Measurements from ENCODE around the gene DACH1. TPM values are rescaled to one million over a fixed set of nuclear protein-coding genes. Genes with fewer than 3 reads are reported as not detected.

Gene DACH1
- total RNA-seq, 4 donors from 2014 or later, result 1.2 to 7.9 (median 4.4) TPM

DNA sequence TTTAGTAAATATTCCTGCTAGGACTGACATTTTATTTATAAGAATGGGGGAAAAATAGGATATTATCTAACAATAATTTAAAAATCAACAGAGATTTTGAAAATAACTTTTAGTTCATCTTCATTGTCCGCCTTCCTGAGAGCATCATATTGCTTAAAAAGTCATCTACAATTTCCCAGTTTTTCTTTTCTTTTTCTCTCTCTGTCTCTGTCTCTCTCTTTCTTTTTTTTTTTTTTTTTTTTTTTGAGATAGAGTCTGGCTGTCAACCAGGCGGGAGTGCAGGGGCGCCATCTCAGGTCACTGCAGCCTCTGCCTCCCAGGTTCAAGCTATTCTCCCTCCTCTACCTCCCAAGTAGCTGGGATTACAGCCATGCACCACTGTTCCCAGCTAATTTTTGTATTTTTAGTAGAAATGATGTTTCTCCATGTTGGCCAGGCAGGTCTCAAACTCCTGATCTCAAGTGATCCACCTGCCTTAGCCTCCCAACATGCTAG, 276.3 kb downstream of the DACH1 start:
- TF ChIP-seq, protein P1, sequence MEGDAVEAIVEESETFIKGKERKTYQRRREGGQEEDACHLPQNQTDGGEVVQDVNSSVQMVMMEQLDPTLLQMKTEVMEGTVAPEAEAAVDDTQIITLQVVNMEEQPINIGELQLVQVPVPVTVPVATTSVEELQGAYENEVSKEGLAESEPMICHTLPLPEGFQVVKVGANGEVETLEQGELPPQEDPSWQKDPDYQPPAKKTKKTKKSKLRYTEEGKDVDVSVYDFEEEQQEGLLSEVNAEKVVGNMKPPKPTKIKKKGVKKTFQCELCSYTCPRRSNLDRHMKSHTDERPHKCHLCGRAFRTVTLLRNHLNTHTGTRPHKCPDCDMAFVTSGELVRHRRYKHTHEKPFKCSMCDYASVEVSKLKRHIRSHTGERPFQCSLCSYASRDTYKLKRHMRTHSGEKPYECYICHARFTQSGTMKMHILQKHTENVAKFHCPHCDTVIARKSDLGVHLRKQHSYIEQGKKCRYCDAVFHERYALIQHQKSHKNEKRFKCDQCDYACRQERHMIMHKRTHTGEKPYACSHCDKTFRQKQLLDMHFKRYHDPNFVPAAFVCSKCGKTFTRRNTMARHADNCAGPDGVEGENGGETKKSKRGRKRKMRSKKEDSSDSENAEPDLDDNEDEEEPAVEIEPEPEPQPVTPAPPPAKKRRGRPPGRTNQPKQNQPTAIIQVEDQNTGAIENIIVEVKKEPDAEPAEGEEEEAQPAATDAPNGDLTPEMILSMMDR (IDR thresholded peaks at IDR 0.05; ENCODE audit: low read depth), result no peak

DNA sequence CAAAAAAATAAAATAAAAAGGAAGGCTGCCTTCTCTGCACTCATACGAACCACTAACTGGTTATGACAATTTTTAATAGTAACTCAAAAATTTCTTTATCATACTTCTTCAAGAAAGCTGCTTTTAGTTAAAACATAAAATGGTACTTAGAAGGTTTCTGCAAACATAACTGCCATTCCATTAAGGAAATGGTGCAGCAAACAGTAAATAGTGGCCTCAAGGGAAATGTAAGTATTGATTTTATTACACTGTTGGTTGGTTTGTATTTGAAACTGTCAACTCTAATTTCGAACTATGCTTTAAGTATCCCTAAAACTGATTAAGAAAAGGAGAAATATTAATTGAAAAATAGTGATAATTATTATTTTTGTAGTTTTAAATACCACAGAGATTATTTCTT, 278.0 kb downstream of the DACH1 start:
- TF ChIP-seq, protein P1 (IDR thresholded peaks at IDR 0.05; ENCODE audit: low read depth), result no peak

DNA sequence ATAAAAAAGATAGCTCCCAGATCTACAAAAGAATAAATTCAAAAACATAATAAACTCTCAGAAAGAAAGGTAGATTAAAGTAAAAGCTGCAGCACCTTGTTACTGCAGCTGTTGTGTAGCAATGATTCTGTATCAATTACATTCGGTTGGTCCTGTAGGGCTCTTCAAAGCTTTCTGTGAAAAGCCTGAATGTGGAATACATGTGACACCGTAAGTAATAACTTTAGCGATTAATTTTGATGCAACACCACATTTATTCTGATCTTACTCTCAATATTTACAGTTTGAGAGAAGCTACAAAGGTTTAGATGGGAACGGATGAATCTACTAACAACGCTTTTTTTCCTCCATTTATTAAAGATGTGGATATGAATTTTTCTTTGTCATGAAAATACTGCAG, 279.2 kb downstream of the DACH1 start:
- TF ChIP-seq, protein P1 (IDR thresholded peaks at IDR 0.05; ENCODE audit: low read depth), result no peak

DNA sequence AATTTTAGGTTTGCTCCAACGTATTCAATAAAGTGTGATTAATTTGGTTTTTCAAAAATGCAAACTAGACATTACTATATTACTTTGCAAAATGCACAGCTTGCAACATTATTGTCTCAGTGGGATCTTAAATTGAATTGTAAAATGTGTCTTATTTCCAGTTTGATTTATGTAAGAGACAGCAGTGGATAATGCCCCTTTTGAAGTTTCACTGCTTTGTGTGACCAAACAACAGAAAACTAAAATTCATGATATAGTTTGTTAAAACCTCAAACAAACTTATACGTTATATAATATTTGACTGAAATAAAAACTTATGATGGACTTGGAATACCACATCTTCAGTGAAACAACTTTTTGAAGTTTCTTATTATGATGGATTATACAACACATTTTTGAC, 279.8 kb downstream of the DACH1 start:
- TF ChIP-seq, protein P1 (IDR thresholded peaks at IDR 0.05; ENCODE audit: low read depth), result no peak

DNA sequence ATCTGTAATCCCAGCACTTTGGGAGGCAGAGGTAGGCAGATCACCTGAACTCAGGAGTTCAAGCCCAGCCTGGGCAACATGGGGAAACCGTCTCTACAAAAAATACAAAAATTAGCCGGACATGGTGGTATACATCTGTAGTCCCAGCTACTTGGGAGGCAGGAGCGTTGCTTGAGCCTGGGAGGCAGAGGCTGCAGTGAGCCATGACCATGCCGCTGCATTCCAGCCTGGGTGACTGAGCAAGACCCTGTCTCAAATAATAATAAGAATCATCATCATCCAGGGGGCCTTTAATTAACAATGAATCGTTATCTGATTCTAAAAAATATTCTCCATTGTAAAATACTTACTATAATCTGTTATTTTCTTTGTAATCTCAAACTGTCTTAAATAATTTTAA, 283.4 kb downstream of the DACH1 start:
- TF ChIP-seq, protein P1 (IDR thresholded peaks at IDR 0.05; ENCODE audit: low read depth), result no peak

DNA sequence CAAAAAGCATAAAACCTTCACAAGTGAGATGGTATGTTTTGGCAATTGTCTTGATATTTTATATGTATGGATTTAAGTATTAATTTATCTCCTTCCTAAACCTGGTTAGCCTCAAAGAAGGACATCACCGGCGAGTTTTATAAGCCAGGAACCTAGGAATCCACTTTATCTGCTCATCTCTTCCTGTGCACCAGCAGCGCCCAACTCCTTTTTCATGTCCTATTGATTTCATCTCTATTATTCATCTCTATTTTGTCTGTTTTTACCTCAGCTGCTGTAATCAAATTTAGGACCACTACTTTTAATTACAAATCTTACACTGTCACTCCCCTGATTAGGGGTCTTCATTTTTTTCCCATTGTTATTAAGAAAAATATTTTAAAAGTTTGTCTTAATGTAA, 286.4 kb downstream of the DACH1 start:
- TF ChIP-seq, protein P1 (IDR thresholded peaks at IDR 0.05; ENCODE audit: low read depth), result no peak

DNA sequence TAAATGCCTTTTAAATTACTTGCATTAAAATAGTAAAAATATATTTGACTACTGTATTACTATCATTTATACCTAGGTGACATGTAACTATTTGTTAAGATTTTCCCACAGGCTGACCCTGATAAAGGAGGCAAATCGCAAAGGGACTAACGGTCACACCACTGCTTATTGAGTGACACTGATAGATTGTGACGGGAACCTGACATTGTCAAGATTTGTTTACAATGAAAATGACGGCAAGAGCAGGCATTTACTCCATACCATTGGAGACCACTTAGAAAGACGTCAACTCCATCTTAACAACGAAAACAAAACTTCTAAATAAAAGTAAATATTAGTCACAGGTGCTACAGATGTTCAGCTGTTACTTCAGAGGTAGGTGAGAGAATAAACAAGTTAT, 289.0 kb downstream of the DACH1 start:
- TF ChIP-seq, protein P1 (IDR thresholded peaks at IDR 0.05; ENCODE audit: low read depth), result no peak
